ENCODE results near the gene NSG1.

Gene NSG1

DNA sequence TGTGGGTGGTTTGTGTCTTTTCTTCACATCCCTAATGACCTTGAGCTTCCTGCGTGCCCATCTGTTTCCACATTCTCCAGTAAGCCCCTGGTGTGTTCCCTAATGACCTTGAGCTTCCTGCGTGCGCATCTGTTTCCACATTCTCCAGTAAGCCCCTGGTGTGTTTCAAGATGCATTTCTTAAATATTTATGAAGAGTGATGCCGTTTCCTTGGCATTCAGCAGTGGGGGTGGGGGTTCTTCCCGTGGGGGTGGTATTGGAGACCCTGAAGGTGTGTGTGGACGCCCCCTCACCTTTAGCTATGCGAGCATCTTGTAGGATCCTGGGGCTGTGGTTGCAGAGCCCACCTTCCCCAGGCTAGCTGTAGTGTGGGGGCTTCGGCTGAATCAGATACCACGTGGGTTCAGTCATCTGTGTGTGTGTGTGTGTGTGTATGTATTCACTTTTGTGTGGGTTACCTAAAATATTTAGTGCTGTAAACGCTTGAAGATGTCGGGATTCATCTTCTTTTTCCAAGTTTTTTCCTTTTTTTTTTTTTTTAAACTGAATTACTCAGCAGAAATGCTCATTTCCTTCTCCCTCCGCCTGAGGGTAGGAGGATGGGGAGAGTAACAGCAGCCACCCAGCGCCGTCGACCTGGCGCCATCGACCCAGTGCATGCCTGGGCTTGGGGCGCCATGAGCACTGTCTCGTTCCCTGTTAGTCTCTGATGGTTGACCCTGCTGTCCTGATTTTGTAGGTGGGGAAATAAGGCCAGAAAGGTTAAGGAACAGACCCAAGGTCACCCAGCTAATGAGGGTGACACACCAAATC, 9.9 kb downstream of the NSG1 start:
- DNase-seq (ENCODE audit: low read depth) = no peak

DNA sequence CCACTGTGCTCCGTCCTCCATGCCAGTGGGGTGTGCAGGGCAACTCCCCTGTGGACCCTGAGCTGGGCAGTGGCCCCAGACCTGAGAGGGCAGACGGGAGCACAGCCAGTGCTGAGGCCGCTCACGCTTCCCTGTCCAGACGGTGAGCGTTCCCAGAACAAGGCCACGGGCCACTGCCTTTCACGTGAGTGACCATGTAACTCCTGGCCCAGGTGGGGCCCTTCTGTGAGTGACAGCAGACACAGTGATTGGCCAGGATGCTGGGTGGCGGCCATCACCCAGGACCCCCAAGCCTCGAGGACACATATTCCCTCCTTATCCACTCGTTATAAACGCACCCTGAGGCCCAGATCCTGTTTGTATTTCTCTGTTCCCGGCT, 10.5 kb downstream of the NSG1 start:
- DNase-seq (ENCODE audit: low read depth) = no peak

GRCh38 chr4:4398430-4398829, 11.5 kb downstream of the NSG1 start:
- DNase-seq (ENCODE audit: low read depth) = no peak

GRCh38 chr4:4401036-4401435, 14.1 kb downstream of the NSG1 start:
- DNase-seq (ENCODE audit: low read depth) = no peak

DNA sequence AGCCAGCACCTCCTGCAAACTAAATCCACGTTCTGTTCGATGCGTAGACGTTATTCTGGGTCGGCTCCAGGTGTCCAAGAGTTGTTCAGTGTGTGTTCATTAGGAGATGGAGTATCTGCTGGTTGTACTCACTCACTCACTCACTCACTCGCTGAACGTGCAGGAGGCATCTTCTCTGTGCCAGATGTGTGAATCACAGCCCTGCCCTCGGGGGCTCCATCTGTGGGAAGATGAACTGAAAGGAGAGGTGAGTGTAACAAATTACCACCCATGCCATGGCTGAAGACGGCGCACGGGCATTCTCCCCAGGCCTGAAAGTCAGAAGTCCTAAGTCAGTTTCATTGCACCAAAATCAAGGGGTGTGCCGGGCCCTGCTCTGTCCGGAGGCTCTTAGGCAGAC, 16.1 kb downstream of the NSG1 start:
- no peak for DNase-seq (ENCODE audit: low read depth)

GRCh38 chr4:4405358-4405962, 18.6 kb downstream of the NSG1 start:
- no peak for DNase-seq (ENCODE audit: low read depth)

DNA sequence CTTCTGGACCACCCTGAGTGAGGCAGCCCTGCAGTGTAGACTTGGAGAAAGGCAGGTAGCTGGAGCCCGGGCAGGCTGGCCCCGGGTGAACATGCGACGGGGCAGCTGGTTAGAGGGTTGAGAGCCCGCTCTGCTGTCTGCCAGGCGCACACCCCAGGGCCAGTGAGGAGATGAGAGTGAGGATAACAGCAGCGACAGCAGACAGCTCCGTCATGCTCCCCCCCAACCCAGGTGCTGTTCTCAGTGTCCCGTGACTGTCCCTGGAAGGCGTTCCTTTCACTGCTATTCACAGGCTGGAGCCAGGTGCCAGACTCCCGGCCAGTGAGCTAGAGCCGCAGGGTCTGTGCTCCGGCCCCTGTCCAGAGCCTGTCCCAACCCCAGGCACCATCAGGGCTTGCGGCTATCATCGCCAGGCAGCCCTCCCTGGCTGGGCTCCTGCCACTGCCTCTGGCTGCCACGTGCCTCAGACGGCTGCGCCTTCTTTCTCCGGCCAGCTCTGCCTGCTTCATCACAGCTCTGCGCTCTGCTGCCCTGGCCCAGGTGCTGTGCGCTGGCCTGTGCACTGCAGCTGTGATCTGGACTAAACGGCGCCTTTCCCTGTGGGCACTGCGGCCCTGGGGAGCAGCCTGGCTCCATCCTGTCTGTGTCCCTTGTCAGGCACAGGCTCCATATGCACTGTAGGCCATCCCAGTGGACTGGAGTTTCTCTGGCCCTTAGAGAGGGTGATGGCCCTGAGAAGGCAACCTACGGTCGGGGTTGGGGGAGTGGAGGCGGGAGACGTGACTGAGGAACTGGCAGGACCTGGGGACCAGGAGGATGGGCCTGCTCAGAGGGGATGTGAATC, 19.8 kb downstream of the NSG1 start:
- no peak for DNase-seq (ENCODE audit: low read depth)

- no peak for DNase-seq (ENCODE audit: low read depth)
Observed at GRCh38 chr4:4407299-4408131, 20.6 kb downstream of the NSG1 start.

DNA sequence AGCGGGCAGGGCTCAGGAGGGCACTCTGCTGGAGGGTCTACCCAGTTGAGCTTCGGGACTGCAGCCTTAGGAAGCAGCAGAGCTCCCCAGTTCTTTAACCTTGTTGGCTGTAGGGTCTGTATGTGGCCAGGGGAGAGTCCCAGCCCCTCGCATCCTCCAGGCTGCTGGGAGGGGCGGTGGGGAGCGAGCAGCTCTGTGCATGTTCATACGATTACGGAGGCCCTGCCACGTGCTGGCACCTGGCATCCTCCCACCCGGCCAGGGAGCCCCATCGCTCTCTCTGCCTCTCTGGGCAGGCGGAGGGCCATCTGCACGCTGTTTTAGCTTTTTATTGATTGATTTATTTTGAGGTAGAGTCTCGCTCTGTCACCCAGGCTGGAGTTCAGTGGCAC, 21.2 kb downstream of the NSG1 start:
- DNase-seq (ENCODE audit: low read depth) = no peak

DNA sequence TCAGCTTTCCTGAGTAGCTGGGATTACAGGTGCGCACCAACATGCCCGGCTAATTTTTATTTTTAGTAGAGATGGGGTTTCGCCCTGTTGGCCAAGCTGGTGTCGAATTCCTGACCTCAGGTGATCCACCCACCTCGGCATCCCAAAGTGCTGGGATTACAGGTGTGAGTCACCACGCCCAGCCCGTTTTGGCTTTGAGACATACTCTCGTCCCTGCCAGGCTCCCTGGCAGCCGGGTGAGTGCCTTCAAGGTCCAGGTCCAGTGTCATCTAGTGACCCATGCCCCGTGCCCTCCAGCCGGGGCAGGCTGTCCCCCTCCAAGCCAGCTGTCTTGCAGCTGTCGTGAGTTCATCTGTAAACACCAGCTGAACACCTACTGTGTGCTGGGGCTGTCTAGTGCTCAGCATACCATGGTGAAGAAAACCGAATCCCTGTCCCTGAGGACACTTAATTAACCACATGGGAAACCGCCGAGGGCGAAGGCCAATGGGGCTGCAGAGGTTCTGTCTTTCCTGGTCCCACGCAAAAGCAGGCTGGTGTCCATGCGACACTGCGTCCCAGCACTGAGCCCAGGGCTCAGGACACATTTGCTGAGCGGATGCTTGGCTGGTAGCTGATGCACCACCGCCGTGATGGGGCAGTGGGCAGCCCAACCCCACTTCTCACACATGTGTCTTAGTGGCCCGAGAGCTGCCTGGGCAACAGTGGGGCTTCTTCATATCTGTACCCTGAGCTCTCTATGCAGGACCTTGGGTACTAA, 21.9 kb downstream of the NSG1 start:
- no peak for DNase-seq (ENCODE audit: low read depth)

DNA sequence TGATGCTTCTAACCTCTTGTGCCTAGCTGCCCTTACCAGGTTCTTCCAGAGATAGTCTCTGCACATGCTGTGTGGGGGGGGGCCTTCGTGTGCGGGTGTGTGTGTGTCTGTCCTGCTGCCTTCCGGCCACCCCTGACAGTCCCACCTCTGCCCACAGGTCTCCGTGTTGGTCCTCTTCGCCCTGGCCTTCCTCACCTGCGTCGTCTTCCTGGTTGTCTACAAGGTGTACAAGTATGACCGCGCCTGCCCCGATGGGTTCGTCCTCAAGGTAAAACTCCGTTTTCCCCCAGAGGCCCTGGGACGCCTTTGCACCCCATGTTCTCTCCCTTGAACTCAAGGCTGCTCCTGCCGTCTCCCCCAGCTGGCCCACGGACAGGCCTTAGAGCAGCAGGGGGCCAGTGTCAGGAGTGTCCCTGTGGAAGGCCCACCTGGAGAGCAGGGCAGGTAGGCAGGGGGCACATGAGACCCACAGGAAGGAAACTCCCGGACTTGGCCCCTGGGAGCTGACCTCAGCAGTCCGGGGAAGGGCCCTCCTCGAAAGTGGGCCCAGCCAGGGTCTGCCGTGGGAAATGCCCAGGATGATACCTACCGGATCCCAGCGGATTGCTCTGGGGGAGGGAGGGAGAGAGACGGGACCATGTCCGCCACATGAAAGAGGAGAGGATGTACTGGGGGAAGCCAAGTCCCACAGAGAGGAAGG, 22.7 kb downstream of the NSG1 start:
- DNase-seq (ENCODE audit: low read depth) = no peak

DNA sequence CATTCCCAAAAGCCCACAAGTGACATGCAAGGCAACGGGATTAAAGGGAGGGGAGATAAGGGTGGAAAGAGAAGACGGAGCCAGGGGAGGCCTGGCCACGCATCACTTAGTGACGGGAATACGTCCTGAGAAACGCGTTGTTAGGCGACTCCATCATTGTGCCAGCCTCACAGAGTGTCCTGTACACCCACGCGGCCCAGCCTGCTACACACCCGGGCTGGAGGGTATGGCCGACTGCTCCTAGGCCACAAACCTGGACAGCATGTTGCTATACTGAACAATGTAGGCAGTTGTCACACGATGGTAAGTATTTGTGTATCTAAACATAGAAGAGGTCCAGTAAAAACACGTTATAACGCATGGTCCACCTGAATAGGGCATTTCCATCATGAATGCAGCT, 23.4 kb downstream of the NSG1 start:
- no peak for DNase-seq (ENCODE audit: low read depth)

DNA sequence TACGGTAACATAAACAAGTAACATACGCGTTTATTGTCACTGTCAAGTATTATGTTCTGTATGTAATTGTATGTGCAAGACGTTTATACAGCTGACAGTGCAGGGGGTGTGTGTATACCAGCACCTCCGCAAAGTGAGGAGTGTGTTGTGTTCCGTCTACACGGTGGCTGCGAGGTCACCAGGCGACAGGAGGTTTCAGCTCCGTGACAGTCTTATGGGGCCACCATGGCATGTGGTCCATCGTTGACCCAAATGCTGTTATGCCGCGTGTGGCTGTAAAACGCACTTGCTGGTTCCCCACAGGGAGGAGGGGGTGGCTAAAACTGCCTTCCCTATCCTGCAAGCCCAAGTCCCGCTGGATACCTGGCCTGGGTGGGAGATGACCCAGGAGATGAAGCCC, 25.0 kb downstream of the NSG1 start:
- no peak for DNase-seq (ENCODE audit: low read depth)

DNA sequence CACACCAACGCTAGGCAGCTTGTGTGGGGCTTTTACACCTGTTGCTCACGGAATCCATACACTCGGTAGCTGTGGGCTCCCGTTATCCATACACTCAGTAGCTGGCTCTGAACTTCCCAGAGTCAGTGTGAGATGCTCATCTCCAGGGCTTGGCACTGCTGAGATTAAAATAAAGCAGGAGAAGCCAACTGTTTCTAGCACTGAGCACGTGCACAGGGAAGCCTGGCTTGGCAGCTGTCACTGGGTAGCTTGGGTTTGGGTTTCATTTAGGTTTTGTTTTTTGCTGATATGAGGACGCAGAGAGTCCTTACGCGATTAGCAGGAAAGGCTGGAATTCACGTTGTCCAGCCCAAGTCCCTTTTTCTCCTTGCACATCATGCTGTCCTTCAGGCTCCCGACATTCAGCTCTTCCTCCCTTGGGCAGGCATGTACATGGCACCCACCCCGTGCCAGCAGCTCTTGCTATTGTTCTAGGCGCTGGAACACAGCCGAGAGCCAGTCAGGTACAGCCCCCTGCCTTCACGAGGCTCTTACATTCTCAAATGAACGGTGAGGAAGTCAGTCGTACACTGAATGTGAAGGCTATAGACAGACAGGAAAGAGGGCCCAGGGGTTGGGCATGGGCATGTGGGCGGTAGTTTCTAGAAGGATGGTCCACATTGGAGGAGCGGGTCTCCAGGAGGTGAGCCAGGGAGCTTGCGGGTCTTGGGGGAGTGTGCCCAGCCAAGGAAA, 25.9 kb downstream of the NSG1 start:
- DNase-seq (ENCODE audit: low read depth) = no peak

DNA sequence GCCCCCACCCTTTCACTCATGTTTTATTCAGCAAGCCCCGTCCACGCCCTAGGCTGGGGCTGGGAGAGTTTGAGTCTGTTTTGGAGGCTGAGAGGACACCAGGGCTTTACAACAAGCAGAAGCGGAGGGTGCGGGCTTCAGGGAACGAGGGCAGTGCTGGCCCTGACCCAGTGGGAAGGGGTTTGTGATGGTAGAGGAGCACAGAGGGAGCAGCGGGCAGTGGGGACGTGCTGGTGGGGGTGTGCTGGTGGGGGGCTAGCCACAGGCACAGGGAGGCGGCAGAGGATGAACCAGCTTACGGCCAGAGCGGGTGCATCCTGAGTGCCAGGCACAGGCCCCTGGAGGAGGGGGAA, 26.4 kb downstream of the NSG1 start:
- no peak for DNase-seq (ENCODE audit: low read depth)

DNA sequence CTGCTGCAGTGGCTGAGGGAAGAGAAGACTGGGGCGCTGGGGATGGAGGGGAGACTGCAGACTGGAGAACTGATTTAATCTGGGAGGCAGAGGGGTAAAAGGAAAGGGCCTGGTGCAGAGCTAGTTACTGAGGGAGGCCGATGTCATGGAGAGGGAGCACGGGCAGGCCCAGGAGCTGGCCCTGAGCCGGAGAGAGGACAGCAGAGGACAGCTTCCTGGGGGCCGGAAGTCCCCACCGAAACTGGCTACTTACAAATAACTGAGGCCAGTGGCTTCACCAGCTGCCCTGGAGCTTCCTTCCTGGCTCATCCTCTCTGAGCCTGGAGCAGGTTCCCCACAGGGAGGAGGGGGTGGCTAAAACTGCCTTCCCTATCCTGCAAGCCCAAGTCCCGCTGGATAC, 26.9 kb downstream of the NSG1 start:
- no peak for DNase-seq (ENCODE audit: low read depth)

DNA sequence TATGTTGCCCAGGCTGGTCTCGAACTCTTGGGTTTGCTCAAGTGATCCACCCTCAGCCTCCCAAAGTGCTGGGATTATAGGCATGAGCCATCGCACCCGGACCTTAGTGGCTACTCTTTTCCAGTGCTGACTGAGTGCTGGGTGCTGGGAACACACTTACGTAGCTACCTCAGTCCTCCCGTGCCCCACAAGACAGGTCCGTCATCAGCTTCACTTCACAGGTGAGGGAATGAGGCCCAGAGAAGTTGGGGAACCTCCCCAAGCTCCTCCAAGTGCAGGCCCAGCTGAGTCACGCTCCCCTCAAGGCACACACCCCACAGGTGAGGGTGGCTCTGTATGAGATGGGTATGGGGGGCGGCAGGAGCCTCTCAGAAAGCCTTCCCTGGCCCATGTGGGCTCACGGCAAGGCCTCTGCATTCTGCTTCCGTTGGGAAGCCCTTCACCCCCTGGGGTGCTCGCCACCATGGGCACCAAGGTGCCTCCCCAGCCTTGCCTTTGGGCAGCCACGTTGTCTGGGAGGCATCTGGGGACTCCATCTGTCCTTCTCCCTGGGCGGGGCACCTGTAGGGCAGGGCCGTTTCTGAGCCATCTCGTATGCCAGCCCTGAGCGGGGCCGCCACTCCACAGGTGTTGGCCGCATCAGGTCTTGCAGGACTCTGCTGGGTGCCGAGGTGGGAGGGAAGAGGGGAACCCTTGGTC, 28.4 kb downstream of the NSG1 start:
- DNase-seq (ENCODE audit: low read depth) = no peak

DNA sequence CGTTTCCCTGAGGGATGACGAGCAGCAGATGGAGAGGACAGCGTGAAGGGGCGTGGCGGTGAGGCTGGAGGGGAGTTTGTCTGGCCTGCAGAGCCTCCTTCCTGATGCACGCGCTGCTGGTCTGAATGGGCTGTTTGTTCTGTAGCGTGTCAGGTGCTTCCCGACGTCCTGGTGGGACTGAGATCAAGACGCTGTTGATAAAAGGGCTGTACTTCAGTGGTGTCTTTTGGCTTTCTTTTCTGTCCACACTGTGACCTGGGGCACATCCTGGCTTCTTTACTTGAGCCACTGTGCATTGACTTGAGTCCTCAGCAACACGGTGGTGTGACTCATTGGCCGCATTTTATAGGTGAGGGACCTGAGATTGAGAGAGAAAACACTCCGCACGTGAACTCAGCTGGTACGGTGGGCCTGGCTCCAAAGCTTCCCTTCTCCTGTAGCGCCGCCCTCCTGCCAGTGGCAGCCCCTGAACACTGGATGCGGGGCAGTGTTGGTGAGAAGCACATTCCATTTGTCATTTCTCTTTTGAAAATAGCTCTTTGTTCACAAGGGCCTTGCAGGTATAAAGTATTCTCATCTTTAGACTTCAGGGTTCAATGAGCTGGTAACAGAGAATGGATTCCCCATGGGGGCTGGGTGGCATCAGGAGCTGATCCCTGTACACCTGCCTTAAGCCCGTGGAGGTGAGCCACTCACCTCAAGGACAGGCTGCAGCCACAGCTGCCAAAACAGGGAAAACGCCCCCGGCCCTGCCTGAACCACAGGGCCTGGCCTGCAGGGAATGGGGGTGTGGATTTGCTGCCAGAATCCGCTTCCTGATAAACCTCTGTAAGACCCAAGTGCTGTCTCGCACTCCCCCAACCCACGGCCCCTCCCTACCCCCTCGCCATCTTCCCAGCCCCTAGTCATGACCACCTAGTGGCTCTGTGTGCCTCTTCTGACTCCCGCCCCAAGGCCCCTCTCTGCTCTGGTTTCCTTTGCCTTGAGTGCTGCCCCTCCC, 29.2 kb downstream of the NSG1 start:
- DNase-seq (ENCODE audit: low read depth) = no peak

Measured in stimulated activated CD8-positive, alpha-beta memory T cell treated with anti-CD3 and anti-CD28 coated beads, Interleukin-4, amount 100 ng/mL, for 24 hours (primary cell).